A673 (cell line): ENCODE data around the gene ZHX3. TPM values are rescaled to one million over a fixed set of nuclear protein-coding genes. Genes with fewer than 3 reads are reported as not detected.

Source experiments
- BruUV-seq: library from RNA; stranded (reverse); fragments of 400-500 nt; replicated peaks from 2 replicates; lab custom pipeline; 2021; lab: Mats Ljungman, UMichigan
- CTCF ChIA-PET: fragments of 300-600 bp; sonication (Branson Sonifier 250); formaldehyde crosslinking; loops from one replicate; lab custom pipeline; 2022; ENCODE audit warnings: antibody characterized with exemption; lab: Charles Lee
- POLR2A ChIA-PET: fragments of 300-600 bp; sonication (Branson Sonifier 250); formaldehyde crosslinking; loops from one replicate; lab custom pipeline; 2022; ENCODE audit warnings: antibody characterized with exemption; ENCODE audit not compliant: low non-redundant PET; lab: Charles Lee
- DNase-seq: peaks from one replicate; pipeline ENCODE4 v3.0.0-alpha.2; 2015; ENCODE audit warnings: low spot score
- H3K27ac ChIP-seq: fragments of 200-600 bp; sonication (generic); 2 replicates; pipeline ENCODE4 v1.5.1; 2016; ENCODE audit warnings: mixed run types, low read depth, mild to moderate bottlenecking, mixed read lengths, antibody characterized with exemption, low read length; ENCODE audit not compliant: poor library complexity, severe bottlenecking
- H3K27me3 ChIP-seq: fragments of 200-600 bp; sonication (generic); replicated peaks from 2 replicates; pipeline ENCODE4 v1.6.1; 2017; ENCODE audit warnings: mixed run types, low read depth, mild to moderate bottlenecking, mixed read lengths, antibody characterized with exemption, low read length; ENCODE audit not compliant: insufficient read depth, poor library complexity
- H3K36me3 ChIP-seq: fragments of 200-600 bp; sonication (generic); 2 replicates; pipeline ENCODE4 v1.6.1; 2016; ENCODE audit warnings: mixed run types, mild to moderate bottlenecking, mixed read lengths, antibody characterized with exemption, low read length; ENCODE audit not compliant: insufficient read depth, poor library complexity, severe bottlenecking
- H3K4me1 ChIP-seq: fragments of 200-600 bp; sonication (generic); 2 replicates; pipeline ENCODE4 v1.6.1; 2017; ENCODE audit warnings: mixed run types, mild to moderate bottlenecking, mixed read lengths, antibody characterized with exemption, low read length; ENCODE audit not compliant: insufficient read depth, poor library complexity, severe bottlenecking
- H3K4me3 ChIP-seq: fragments of 200-600 bp; sonication (generic); 2 replicates; pipeline ENCODE4 v1.5.1; 2016; ENCODE audit warnings: low read depth, mixed run types, mild to moderate bottlenecking, mixed read lengths, low read length; ENCODE audit not compliant: poor library complexity, severe bottlenecking
- H3K9me3 ChIP-seq: fragments of 200-600 bp; sonication (generic); 2 replicates; pipeline ENCODE4 v1.6.1; 2016; ENCODE audit warnings: mixed run types, low read depth, mild to moderate bottlenecking, mixed read lengths, antibody characterized with exemption, low read length; ENCODE audit not compliant: poor library complexity, severe bottlenecking
- EZH2 ChIP-seq: fragments of 200-600 bp; sonication (generic); IDR thresholded peaks from 2 replicates; pipeline ENCODE4 v1.6.1; 2017; ENCODE audit warnings: borderline replicate concordance, low read depth, mild to moderate bottlenecking, mixed read lengths, antibody characterized with exemption, low read length; ENCODE audit not compliant: poor library complexity, severe bottlenecking
- intact Hi-C: fragments of 100-400 bp; cut with micrococcal nuclease; formaldehyde crosslinking; loops from one replicate; pipeline ENCODE4 v1.10.0; 2022; ENCODE audit not compliant: unreplicated experiment
- total RNA-seq: library from RNA; stranded (reverse); gene quantifications from 2 replicates; pipeline ENCODE4 v1.2.3, GENCODE V29; 2021
- TF ChIP-seq, protein P1 (sequence below): fragments of 300-800, 200-600 bp; sonication (generic); conservative IDR thresholded peaks from 2 replicates; pipeline ENCODE4 v1.5.1; 2017; ENCODE audit warnings: low read depth, mild to moderate bottlenecking, antibody characterized with exemption, low read length, moderate library complexity, mixed read lengths

ZHX3 gene
- total RNA-seq, 1 experiment from 2014 or later = 14.0 TPM

DNA sequence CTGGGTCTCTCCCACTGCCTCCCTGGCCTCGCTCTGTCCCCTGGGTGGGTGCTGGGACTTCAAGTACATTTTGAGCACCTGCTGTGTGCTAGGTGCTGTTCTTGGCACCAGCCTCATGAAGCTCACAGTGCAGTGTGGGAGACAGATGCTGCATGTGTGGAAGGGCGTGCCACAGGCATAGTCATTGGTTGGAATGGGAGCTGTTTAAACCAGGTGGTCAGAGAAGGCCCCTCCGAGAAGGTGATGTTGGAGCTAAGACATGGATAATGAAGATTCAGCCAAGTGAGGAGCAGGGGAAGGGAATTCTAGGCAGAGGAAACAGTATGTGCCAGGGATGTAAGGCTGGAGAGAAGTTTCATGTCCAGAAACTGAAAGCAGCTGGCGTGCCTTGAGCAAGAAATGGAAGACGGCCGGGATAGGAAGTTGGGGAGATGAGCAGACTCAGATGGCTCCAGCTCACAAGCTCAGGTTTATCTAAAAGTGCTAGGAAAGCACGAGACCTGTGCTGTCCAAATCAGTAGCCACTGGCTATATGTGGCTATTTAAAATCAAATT lies 33.0 kb upstream of the ZHX3 start:
- POLR2A ChIA-PET = no interaction called here
- no peak overlapping the region for H3K27ac ChIP-seq
- CTCF ChIA-PET = no interaction called here
- intact Hi-C loops = no loop called here
- H3K36me3 ChIP-seq = no peaks in the 10 kb centered on the region
- no peak for DNase-seq
- no peaks in the 10 kb centered on the region for H3K27me3 ChIP-seq
- H3K9me3 ChIP-seq = no peaks in the 10 kb centered on the region
- no peak for TF ChIP-seq EZH2
- TF ChIP-seq, protein P1, sequence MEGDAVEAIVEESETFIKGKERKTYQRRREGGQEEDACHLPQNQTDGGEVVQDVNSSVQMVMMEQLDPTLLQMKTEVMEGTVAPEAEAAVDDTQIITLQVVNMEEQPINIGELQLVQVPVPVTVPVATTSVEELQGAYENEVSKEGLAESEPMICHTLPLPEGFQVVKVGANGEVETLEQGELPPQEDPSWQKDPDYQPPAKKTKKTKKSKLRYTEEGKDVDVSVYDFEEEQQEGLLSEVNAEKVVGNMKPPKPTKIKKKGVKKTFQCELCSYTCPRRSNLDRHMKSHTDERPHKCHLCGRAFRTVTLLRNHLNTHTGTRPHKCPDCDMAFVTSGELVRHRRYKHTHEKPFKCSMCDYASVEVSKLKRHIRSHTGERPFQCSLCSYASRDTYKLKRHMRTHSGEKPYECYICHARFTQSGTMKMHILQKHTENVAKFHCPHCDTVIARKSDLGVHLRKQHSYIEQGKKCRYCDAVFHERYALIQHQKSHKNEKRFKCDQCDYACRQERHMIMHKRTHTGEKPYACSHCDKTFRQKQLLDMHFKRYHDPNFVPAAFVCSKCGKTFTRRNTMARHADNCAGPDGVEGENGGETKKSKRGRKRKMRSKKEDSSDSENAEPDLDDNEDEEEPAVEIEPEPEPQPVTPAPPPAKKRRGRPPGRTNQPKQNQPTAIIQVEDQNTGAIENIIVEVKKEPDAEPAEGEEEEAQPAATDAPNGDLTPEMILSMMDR = no peak
- no peak overlapping the region for H3K4me3 ChIP-seq
- no TSS peak for BruUV-seq
- H3K4me1 ChIP-seq = no peaks in the 10 kb centered on the region

DNA sequence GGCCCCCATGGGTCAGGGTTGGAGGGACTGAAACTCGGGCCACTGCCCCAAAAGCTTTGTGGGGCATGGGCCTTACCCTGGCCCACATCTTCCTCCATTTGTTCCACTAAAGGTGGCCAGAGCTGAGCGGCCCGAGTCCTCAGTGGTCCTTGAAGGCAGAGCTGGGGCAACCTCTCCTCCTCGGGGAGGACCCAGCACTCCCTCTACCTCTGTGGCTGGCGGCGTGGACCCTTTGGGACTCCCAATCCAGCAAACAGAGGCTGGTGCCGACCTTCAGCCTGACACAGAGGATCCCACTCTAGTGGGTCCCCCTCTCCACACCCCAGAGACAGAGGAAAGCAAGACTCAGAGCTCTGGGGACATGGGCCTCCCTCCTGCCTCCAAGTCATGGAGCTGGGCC lies 32.4 kb upstream of the ZHX3 start:
- CTCF ChIA-PET = interaction anchor here (0.5 kb wide), 1 partner anchor 1277 kb away, joined by 6 read pairs; no protein-coding TSS in a partner anchor
- H3K4me3 ChIP-seq = no peak overlapping the region
- BruUV-seq = no TSS peak
- H3K27ac ChIP-seq = no peak overlapping the region
- no peaks in the 10 kb centered on the region for H3K36me3 ChIP-seq
- no peaks in the 10 kb centered on the region for H3K27me3 ChIP-seq
- no peaks in the 10 kb centered on the region for H3K4me1 ChIP-seq
- intact Hi-C loops = no loop called here
- no peak for TF ChIP-seq EZH2
- TF ChIP-seq, protein P1 = no peak
- POLR2A ChIA-PET = no interaction called here
- no peak for DNase-seq
- no peaks in the 10 kb centered on the region for H3K9me3 ChIP-seq

DNA sequence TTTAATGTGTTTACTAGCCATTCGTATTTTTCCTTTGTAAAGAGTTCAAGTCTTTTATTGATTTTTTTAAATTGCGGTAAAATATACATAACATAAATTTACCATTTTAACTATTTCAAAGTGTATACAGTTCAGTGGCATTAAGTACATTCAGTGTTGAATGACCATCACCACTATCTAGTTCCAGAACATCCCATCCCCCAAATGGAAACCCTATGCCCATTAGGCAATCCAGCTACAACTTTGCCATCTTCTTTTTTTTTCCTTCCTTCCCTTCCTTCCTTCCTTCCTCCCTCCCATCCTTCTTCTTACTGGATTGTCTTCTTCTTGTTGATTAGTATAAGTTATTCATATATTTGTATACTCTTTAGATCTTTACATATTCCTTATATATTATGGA lies 31.7 kb upstream of the ZHX3 start:
- Histone ChIP-seq H3K27me3 (no peaks in the 10 kb centered on the region), H3K9me3 (no peaks in the 10 kb centered on the region), H3K36me3 (no peaks in the 10 kb centered on the region), H3K4me1 (no peaks in the 10 kb centered on the region), H3K4me3 (no peak overlapping the region), H3K27ac (no peak overlapping the region)
- intact Hi-C loops = no loop called here
- BruUV-seq = no TSS peak
- TF ChIP-seq, protein P1 = no peak
- TF ChIP-seq EZH2 = no peak
- CTCF ChIA-PET = interaction anchor here (0.5 kb wide), 1 partner anchor 1276 kb away, joined by 6 read pairs; no protein-coding TSS in a partner anchor
- POLR2A ChIA-PET = no interaction called here
- no peak for DNase-seq
